Pons (tissue), 1 donor: ENCODE data around the gene BSND.
A peak's percentile ranks its signal among the peaks of the same experiment; 100 is the strongest.

ENCODE experiments used
- DNase-seq: peaks from one replicate; pipeline ENCODE4 v3.0.0-alpha.2; 2016; ENCODE audit warnings: low spot score

The BSND gene

GRCh38 chr1:54991939-54992338 lies 6.8 kb upstream of the BSND start:
- no peak for DNase-seq

- no peak for DNase-seq
These were observed 5.6 kb upstream of the BSND start for GRCh38 chr1:54993140-54993539.

- no peak for DNase-seq
These were observed 4.3 kb upstream of the BSND start for GRCh38 chr1:54994355-54994990.

- DNase-seq, result no peak
These were observed 3.5 kb upstream of the BSND start for GRCh38 chr1:54995013-54995760.

GRCh38 chr1:54995835-54996234 lies 2.9 kb upstream of the BSND start:
- DNase-seq, result no peak

GRCh38 chr1:54996359-54996868 lies 2.3 kb upstream of the BSND start:
- peak; percentile 45 for DNase-seq

GRCh38 chr1:54996869-54997710 lies 1.6 kb upstream of the BSND start:
- DNase-seq, result no peak

GRCh38 chr1:54997711-54997986 lies 1.1 kb upstream of the BSND start:
- no peak for DNase-seq

GRCh38 chr1:54998100-54998499 lies 633 bp upstream of the BSND start:
- DNase-seq, result no peak

GRCh38 chr1:55000110-55001085 lies 1.7 kb downstream of the BSND start:
- DNase-seq, result no peak

GRCh38 chr1:55001311-55001710 lies 2.6 kb downstream of the BSND start:
- DNase-seq, result no peak

GRCh38 chr1:55002686-55003085 lies 4.0 kb downstream of the BSND start:
- DNase-seq, result no peak

GRCh38 chr1:55005351-55006140 lies 6.8 kb downstream of the BSND start:
- DNase-seq, result no peak

GRCh38 chr1:55006931-55007330 lies 8.2 kb downstream of the BSND start:
- no peak for DNase-seq

- no peak for DNase-seq
These were observed 8.9 kb downstream of the BSND start for GRCh38 chr1:55007625-55008024.

- DNase-seq, result no peak
These were observed 11.6 kb downstream of the BSND start for GRCh38 chr1:55010194-55010886.

- no peak for DNase-seq
These were observed 12.1 kb downstream of the BSND start for GRCh38 chr1:55010887-55011217.

GRCh38 chr1:55012661-55013060 lies 13.9 kb downstream of the BSND start:
- no peak for DNase-seq

- no peak for DNase-seq
These were observed 16.4 kb downstream of the BSND start for GRCh38 chr1:55015123-55015522.
